ENCODE measurements around the gene OAF.

DNA sequence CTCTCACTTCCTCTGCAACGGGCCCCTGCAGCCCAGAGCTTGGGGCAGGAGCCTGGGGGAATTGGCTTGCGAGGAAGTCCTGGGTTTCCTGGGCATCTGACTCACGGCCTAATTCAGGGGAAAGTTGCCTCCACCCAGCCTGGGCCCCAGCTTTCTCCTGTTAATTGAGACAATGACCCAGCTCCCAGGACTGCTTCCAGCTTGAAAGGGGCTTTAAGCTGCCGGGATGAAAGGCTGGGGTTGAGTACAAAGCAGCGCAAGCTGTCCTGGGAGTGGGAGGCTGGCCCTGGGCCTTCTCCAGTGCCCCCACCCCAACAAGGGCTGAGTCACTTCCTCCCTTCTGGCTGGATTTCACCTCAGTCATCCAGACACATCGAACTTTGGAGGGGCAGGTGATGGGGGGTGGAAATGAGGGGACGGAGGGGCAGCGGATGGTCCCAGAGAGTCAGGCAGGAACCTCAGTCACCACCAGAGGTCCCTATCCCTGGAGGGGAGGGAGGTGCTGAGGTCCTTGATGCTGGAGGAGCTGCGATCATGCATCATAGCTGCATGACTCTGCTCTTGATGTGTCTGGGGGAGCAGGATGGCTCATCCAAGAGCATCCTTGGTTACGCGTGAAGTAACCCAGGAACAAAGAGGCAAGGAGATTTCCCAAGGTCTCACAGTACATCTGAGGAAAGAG lies 30.1 kb upstream of the OAF start:
- TF ChIP-seq, protein P1, sequence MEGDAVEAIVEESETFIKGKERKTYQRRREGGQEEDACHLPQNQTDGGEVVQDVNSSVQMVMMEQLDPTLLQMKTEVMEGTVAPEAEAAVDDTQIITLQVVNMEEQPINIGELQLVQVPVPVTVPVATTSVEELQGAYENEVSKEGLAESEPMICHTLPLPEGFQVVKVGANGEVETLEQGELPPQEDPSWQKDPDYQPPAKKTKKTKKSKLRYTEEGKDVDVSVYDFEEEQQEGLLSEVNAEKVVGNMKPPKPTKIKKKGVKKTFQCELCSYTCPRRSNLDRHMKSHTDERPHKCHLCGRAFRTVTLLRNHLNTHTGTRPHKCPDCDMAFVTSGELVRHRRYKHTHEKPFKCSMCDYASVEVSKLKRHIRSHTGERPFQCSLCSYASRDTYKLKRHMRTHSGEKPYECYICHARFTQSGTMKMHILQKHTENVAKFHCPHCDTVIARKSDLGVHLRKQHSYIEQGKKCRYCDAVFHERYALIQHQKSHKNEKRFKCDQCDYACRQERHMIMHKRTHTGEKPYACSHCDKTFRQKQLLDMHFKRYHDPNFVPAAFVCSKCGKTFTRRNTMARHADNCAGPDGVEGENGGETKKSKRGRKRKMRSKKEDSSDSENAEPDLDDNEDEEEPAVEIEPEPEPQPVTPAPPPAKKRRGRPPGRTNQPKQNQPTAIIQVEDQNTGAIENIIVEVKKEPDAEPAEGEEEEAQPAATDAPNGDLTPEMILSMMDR (IDR thresholded peaks at IDR 0.05): no peak
- TF ChIP-seq EZH2 (IDR thresholded peaks at IDR 0.05; ENCODE audit: borderline replicate concordance, insufficient read depth, low read depth, low read length, poor library complexity, severe bottlenecking): no peak
